HG02852 (cell line): ENCODE measurements around the gene ITGA8.

Experiments
- ATAC-seq: cut with Tn5 transposase; IDR thresholded peaks from one replicate; pipeline ENCODE4 v1.9.1; 2021; ENCODE audit warnings: mild to moderate bottlenecking, moderate library complexity; ENCODE audit not compliant: unreplicated experiment

ITGA8 gene

GRCh38 chr10:15473396-15473767, 246.3 kb downstream of the ITGA8 start:
- no peak for ATAC-seq

- ATAC-seq: no peak
These were observed 247.0 kb downstream of the ITGA8 start for GRCh38 chr10:15472431-15473395.

GRCh38 chr10:15472008-15472407, 247.7 kb downstream of the ITGA8 start:
- ATAC-seq: no peak

- ATAC-seq: no peak
These were observed 250.6 kb downstream of the ITGA8 start for GRCh38 chr10:15469111-15469510.

- no peak for ATAC-seq
These were observed 255.3 kb downstream of the ITGA8 start for GRCh38 chr10:15464381-15464780.
